HFF-Myc (cell line): ENCODE measurements around the gene LDB2.

Source experiments
- DNase-seq: peaks from one replicate; pipeline ENCODE4 v3.0.0-alpha.2; 2011; ENCODE audit warnings: low read depth; ENCODE audit errors: extremely low read depth
- H3K4me3 ChIP-seq: replicated peaks from 2 replicates; pipeline ENCODE4 v1.5.1; 2011; ENCODE audit warnings: low read depth, mild to moderate bottlenecking, control low read depth, low read length
- CTCF ChIP-seq: IDR thresholded peaks from 2 replicates; pipeline ENCODE4 v1.5.1; 2012; ENCODE audit warnings: mild to moderate bottlenecking, low read depth, low read length, control low read depth; ENCODE audit errors: missing control alignments

LDB2 gene

GRCh38 chr4:16492872-16493271 lies 405.6 kb downstream of the LDB2 start:
- no peak for DNase-seq
- no peak for TF ChIP-seq CTCF
- H3K4me3 ChIP-seq, result no peak overlapping the region

- no peak for DNase-seq
- no peak for TF ChIP-seq CTCF
- no peak overlapping the region for H3K4me3 ChIP-seq
Measured at GRCh38 chr4:16489226-16489625, 409.2 kb downstream of the LDB2 start.

- no peak overlapping the region for H3K4me3 ChIP-seq
- DNase-seq, result no peak
- no peak for TF ChIP-seq CTCF
Measured at GRCh38 chr4:16488084-16488483, 410.4 kb downstream of the LDB2 start.

- no peak for DNase-seq
- no peak for TF ChIP-seq CTCF
- no peak overlapping the region for H3K4me3 ChIP-seq
Measured at GRCh38 chr4:16484711-16485110, 413.7 kb downstream of the LDB2 start.

GRCh38 chr4:16483540-16483939 lies 414.9 kb downstream of the LDB2 start:
- no peak overlapping the region for H3K4me3 ChIP-seq
- no peak for TF ChIP-seq CTCF
- no peak for DNase-seq

- no peak for DNase-seq
- no peak for TF ChIP-seq CTCF
- H3K4me3 ChIP-seq, result no peak overlapping the region
Measured at GRCh38 chr4:16480011-16480410, 418.4 kb downstream of the LDB2 start.

GRCh38 chr4:16472537-16472936 lies 425.9 kb downstream of the LDB2 start:
- TF ChIP-seq CTCF, result no peak
- no peak for DNase-seq
- H3K4me3 ChIP-seq, result no peak overlapping the region
